GM12878 (cell line): ENCODE measurements around the gene CMTM2. TPM values are rescaled to one million over a fixed set of nuclear protein-coding genes. Genes with fewer than 3 reads are reported as not detected.
A peak's percentile ranks its signal among the peaks of the same experiment; 100 is the strongest.

Source experiments
- ATF2 ChIP-seq: IDR thresholded peaks from 2 replicates; pipeline ENCODE4 v1.6.1; 2012; ENCODE audit warnings: low read length, inconsistent platforms
- ATF7 ChIP-seq: fragments of 450-650 bp; IDR thresholded peaks from 2 replicates; pipeline ENCODE4 v1.6.1; 2016; ENCODE audit warnings: low read depth, mild to moderate bottlenecking
- CBFB ChIP-seq: IDR thresholded peaks from 2 replicates; pipeline ENCODE4 v1.6.1; 2016; ENCODE audit warnings: antibody characterized with exemption, low read depth
- E4F1 ChIP-seq: fragments of 450-650 bp; IDR thresholded peaks from 2 replicates; pipeline ENCODE4 v1.6.1; 2018; ENCODE audit warnings: borderline replicate concordance, mild to moderate bottlenecking; ENCODE audit not compliant: partially characterized antibody
- EGR1 ChIP-seq, 2 experiments: IDR thresholded peaks; 1 replicate in 1 of 2; 2 replicates in 1 of 2; pipeline ENCODE4 v1.6.1; 2011 to 2012; ENCODE audit warnings: low read depth in 2 of 2, low read length in 2 of 2, borderline replicate concordance in 1 of 2, mild to moderate bottlenecking in 1 of 2, moderate library complexity in 1 of 2
- ELK1 ChIP-seq: IDR thresholded peaks from 2 replicates; pipeline ENCODE4 v1.6.1; 2012; ENCODE audit warnings: low read depth, low read length, improper control_type of control experiment
- ESRRA ChIP-seq: IDR thresholded peaks from 2 replicates; pipeline ENCODE4 v1.6.1; 2012; ENCODE audit warnings: mild to moderate bottlenecking, low read length, improper control_type of control experiment
- JUNB ChIP-seq: IDR thresholded peaks from 2 replicates; pipeline ENCODE4 v1.6.1; 2016; ENCODE audit warnings: antibody characterized with exemption, mild to moderate bottlenecking
- MEF2B ChIP-seq: fragments of 450-650 bp; IDR thresholded peaks from 2 replicates; pipeline ENCODE4 v1.6.1; 2018; ENCODE audit warnings: mild to moderate bottlenecking, moderate library complexity; ENCODE audit not compliant: partially characterized antibody, poor library complexity, severe bottlenecking
- MTA2 ChIP-seq: fragments of 450-650 bp; IDR thresholded peaks from 2 replicates; pipeline ENCODE4 v1.6.1; 2016; ENCODE audit warnings: low read depth, mild to moderate bottlenecking, moderate library complexity
- MYB ChIP-seq: fragments of 150-350 bp; IDR thresholded peaks from 2 replicates; pipeline ENCODE4 v1.6.1; 2014; ENCODE audit warnings: mild to moderate bottlenecking, low read depth, low read length, borderline replicate concordance
- NBN ChIP-seq: fragments of 450-650 bp; IDR thresholded peaks from 2 replicates; pipeline ENCODE4 v1.6.1; 2016
- NFYB ChIP-seq: IDR thresholded peaks from 2 replicates; pipeline ENCODE4 v1.6.1; 2011; ENCODE audit warnings: low read depth, mild to moderate bottlenecking, low read length, improper control_type of control experiment, moderate library complexity; ENCODE audit not compliant: insufficient read depth
- NR2F1 ChIP-seq: fragments of 450-650 bp; conservative IDR thresholded peaks from 2 replicates; pipeline ENCODE4 v1.6.1; 2017; ENCODE audit warnings: mild to moderate bottlenecking
- PML ChIP-seq: IDR thresholded peaks from 2 replicates; pipeline ENCODE4 v1.6.1; 2012; ENCODE audit warnings: low read length, inconsistent platforms
- POU2F2 ChIP-seq: IDR thresholded peaks from 3 replicates; pipeline ENCODE4 v1.6.1; 2011; ENCODE audit warnings: low read depth, mild to moderate bottlenecking, low read length, borderline replicate concordance
- SIX5 ChIP-seq: IDR thresholded peaks from 2 replicates; pipeline ENCODE4 v1.6.1; 2011; ENCODE audit warnings: mild to moderate bottlenecking, low read depth, low read length, moderate library complexity; ENCODE audit not compliant: severe bottlenecking
- SMAD5 ChIP-seq: IDR thresholded peaks from 2 replicates; pipeline ENCODE4 v1.6.1; 2016; ENCODE audit warnings: antibody characterized with exemption, low read depth
- TARDBP ChIP-seq: IDR thresholded peaks from 2 replicates; pipeline ENCODE4 v1.6.1; 2016; ENCODE audit warnings: borderline replicate concordance
- TCF3 ChIP-seq: IDR thresholded peaks from 2 replicates; pipeline ENCODE4 v1.6.1; 2012; ENCODE audit warnings: low read depth, mild to moderate bottlenecking, low read length, borderline replicate concordance; ENCODE audit not compliant: insufficient read depth
- ZNF207 ChIP-seq: fragments of 450-650 bp; IDR thresholded peaks from 2 replicates; pipeline ENCODE4 v1.6.1; 2014; ENCODE audit warnings: antibody characterized with exemption, mild to moderate bottlenecking, borderline replicate concordance
- polyA plus RNA-seq, 11 experiments: library from polyadenylated mRNA; depleted of rRNA in 4 of 11; unstranded in 6 of 11; stranded (reverse) in 5 of 11; fragments of >200 nt; fragmentation: Nextera tagmentation in 4 of 11; fragmentation: Illumina TruSeq in 1 of 11; extraction: Ambion mirVana in 4 of 11; extraction: Trizol in 1 of 11; gene quantifications; 1 replicate in 1 of 11; 2 replicates in 10 of 11; pipeline versions ENCODE4 v1.2.1 to v1.2.3, GENCODE V29; 2011 to 2016; ENCODE audit warnings: inconsistent platforms in 2 of 11, missing spikeins in 2 of 11, low read depth in 1 of 11
- total RNA-seq, 4 experiments: library from RNA; depleted of rRNA in 3 of 4; stranded (reverse); fragments of >200 nt in 3 of 4; fragmentation: Illumina TruSeq in 1 of 4; extraction: Trizol in 1 of 4; gene quantifications; 2 replicates each; pipeline versions ENCODE4 v1.2.1 to v1.2.3, GENCODE V29; 2013 to 2021

Gene CMTM2
- total and polyA plus RNA-seq, 10 of the 15 experiments (the other 5 are each of a cell fraction or from before 2014, with no cell fraction given): 0.26 to 0.34 TPM; not detected in 8

GRCh38 chr16:66549284-66550131 lies 29.8 kb upstream of the CMTM2 start, which contains the start of gene TK2 (continued):
- TF ChIP-seq NR2F1: peak; percentile 59
- TF ChIP-seq ATF7: 0 out of 2 replicates have a peak, but pooled peaks have one; percentile 14
- TF ChIP-seq NFYB: no peak
- TF ChIP-seq ELK1: no peak
- TF ChIP-seq POU2F2: 0 out of 3 replicates have a peak, but pooled peaks have one; percentile 39
- no peak for TF ChIP-seq SIX5
- TF ChIP-seq ATF2: no peak
- no peak for TF ChIP-seq JUNB
- TF ChIP-seq MYB: no peak
- no peak for TF ChIP-seq ZNF207
- peak; percentile 50 for TF ChIP-seq MEF2B
- no peak for TF ChIP-seq TARDBP
- no peak for TF ChIP-seq CBFB
- TF ChIP-seq NBN: peak; percentile 72
- peak in 1 of 2 experiments; percentile 69; a peak in 1 of 3 replicates for TF ChIP-seq EGR1 (IDR thresholded peaks at IDR 0.05; ENCODE audit: borderline replicate concordance in 1 of 2, low read depth in 2 of 2, low read length in 2 of 2)
- 0 out of 2 replicates have a peak, but pooled peaks have one; percentile 49 for TF ChIP-seq TCF3
- peak; percentile 50 for TF ChIP-seq MTA2
- TF ChIP-seq ESRRA: no peak
- TF ChIP-seq E4F1: no peak
- 0 out of 2 replicates have a peak, but pooled peaks have one; percentile 40 for TF ChIP-seq PML
- TF ChIP-seq SMAD5: no peak
